Measurements from ENCODE around the gene MDH1B. TPM values are rescaled to one million over a fixed set of nuclear protein-coding genes. Genes with fewer than 3 reads are reported as not detected.

Gene MDH1B
- total RNA-seq, 1 donor from 2014 or later: 0.76 TPM

- ATAC-seq: peak; percentile 52
These were observed 71.6 kb downstream of the MDH1B start for GRCh38 chr2:206693399-206694137.

- ATAC-seq: no peak
These were observed 72.2 kb downstream of the MDH1B start for GRCh38 chr2:206692971-206693370.

GRCh38 chr2:206688990-206689389, 76.1 kb downstream of the MDH1B start:
- ATAC-seq: no peak

GRCh38 chr2:206688453-206688852, 76.7 kb downstream of the MDH1B start:
- ATAC-seq: no peak

Other genes starting within 250 kb of the MDH1B start
- gene FAM237A, start 122.8 kb downstream of the MDH1B start, total RNA-seq: not detected
- gene DYTN, start 46.9 kb downstream of the MDH1B start, total RNA-seq: not detected
- gene FASTKD2, start 278 bp upstream of the MDH1B start, total RNA-seq: 19.7 TPM
- gene CPO, start 174.2 kb upstream of the MDH1B start, total RNA-seq: not detected